H1 (cell line): Measurements from ENCODE around the gene RNU4-1. TPM values are rescaled to one million over a fixed set of nuclear protein-coding genes. Genes with fewer than 3 reads are reported as not detected.
A peak's percentile ranks its signal among the peaks of the same experiment; 100 is the strongest.

Experiments
- CEBPB ChIP-seq: IDR thresholded peaks from 2 replicates; pipeline ENCODE4 v1.6.1; 2012; ENCODE audit warnings: low read depth, low read length
- CHD2 ChIP-seq: IDR thresholded peaks from 2 replicates; pipeline ENCODE4 v1.6.1; 2012; ENCODE audit warnings: low read length, improper control_type of control experiment
- CHD7 ChIP-seq: fragments of 300-600 bp; sonication (generic); IDR thresholded peaks from 2 replicates; pipeline ENCODE4 v1.7.1; 2012; ENCODE audit warnings: low read length, moderate library complexity, mild to moderate bottlenecking, inconsistent platforms; ENCODE audit not compliant: insufficient replicate concordance
- CTBP2 ChIP-seq: IDR thresholded peaks from 2 replicates; pipeline ENCODE4 v1.7.0; 2011; ENCODE audit warnings: borderline replicate concordance, mild to moderate bottlenecking, moderate library complexity, mixed read lengths, low read length; ENCODE audit not compliant: insufficient read depth, insufficient read length
- EGR1 ChIP-seq: IDR thresholded peaks from 2 replicates; pipeline ENCODE4 v1.6.1; 2011; ENCODE audit warnings: low read depth, low read length, borderline replicate concordance
- EP300 ChIP-seq, 2 experiments: IDR thresholded peaks; 1 replicate in 1 of 2; 2 replicates in 1 of 2; pipeline ENCODE4 v1.6.1; 2011 to 2012; ENCODE audit warnings: low read depth in 2 of 2, low read length in 2 of 2, mild to moderate bottlenecking in 2 of 2, borderline replicate concordance in 1 of 2, inconsistent platforms in 1 of 2, moderate library complexity in 1 of 2
- RFX5 ChIP-seq: IDR thresholded peaks from 2 replicates; pipeline ENCODE4 v1.6.1; 2011; ENCODE audit warnings: low read depth, low read length, improper control_type of control experiment, borderline replicate concordance
- SUZ12 ChIP-seq: fragments of 200-600 bp; sonication (generic); IDR thresholded peaks from 2 replicates; pipeline ENCODE4 v1.6.1; 2012; ENCODE audit warnings: mild to moderate bottlenecking, inconsistent platforms, low read length, moderate library complexity, mixed read lengths
- TAF1 ChIP-seq: IDR thresholded peaks from 2 replicates; pipeline ENCODE4 v1.6.1; 2011; ENCODE audit warnings: mild to moderate bottlenecking, low read depth, low read length
- polyA plus RNA-seq, 7 experiments: library from polyadenylated mRNA; depleted of rRNA in 3 of 7; stranded (reverse) in 5 of 7; unstranded in 2 of 7; fragments of >200 nt in 5 of 7; fragments of 200-250 nt in 2 of 7; gene quantifications; 1 replicate in 5 of 7; 2 replicates in 1 of 7; 4 replicates in 1 of 7; pipeline versions ENCODE4 v1.2.1 to v1.2.3, GENCODE V29; 2011 to 2013; ENCODE audit warnings: missing spikeins in 2 of 7, mixed read lengths in 2 of 7
- total RNA-seq: library from RNA; stranded (reverse); fragmentation: NEBNext Ultra II Directional; extraction: Animal tissue kit (Norgen Biotek cat#: 25700); gene quantifications from 2 replicates; pipeline ENCODE4 v1.2.1, GENCODE V29; 2021

RNU4-1 gene
- total and polyA plus RNA-seq, 2 of the 8 experiments (the other 6 are each of a cell fraction or from before 2014, with no cell fraction given) = under 0.01 to 1,424 TPM

- TF ChIP-seq CHD7 (peak; percentile 86), RFX5 (no peak), SUZ12 (no peak), EP300 (IDR thresholded peaks at IDR 0.05; ENCODE audit: borderline replicate concordance in 1 of 2, low read depth in 2 of 2, low read length in 2 of 2) (peak in 1 of 2 experiments; percentile 22; a peak in 1 of 3 replicates), CTBP2 (no peak), TAF1 (peak; percentile 22; the same call in 1 of the 2 replicates), EGR1 (peak; percentile 92), CEBPB (no peak), CHD2 (0 out of 2 replicates have a peak, but pooled peaks have one; percentile 33)
Observed at GRCh38 chr12:120292661-120293531, at the start of gene RNU4-1 (continued).
